HG03565 (cell line): ENCODE data around the gene SMPDL3A.
"Not testable (repeated sequence)": the region's sequence is repeated elsewhere in the genome, so short reads cannot be mapped to it uniquely, and the experiment has no call there.

Experiments used
- ATAC-seq: cut with Tn5 transposase; IDR thresholded peaks from one replicate; pipeline ENCODE4 v1.9.1; 2021; ENCODE audit warnings: mild to moderate bottlenecking, moderate library complexity; ENCODE audit not compliant: unreplicated experiment

SMPDL3A gene, protein sequence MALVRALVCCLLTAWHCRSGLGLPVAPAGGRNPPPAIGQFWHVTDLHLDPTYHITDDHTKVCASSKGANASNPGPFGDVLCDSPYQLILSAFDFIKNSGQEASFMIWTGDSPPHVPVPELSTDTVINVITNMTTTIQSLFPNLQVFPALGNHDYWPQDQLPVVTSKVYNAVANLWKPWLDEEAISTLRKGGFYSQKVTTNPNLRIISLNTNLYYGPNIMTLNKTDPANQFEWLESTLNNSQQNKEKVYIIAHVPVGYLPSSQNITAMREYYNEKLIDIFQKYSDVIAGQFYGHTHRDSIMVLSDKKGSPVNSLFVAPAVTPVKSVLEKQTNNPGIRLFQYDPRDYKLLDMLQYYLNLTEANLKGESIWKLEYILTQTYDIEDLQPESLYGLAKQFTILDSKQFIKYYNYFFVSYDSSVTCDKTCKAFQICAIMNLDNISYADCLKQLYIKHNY

DNA sequence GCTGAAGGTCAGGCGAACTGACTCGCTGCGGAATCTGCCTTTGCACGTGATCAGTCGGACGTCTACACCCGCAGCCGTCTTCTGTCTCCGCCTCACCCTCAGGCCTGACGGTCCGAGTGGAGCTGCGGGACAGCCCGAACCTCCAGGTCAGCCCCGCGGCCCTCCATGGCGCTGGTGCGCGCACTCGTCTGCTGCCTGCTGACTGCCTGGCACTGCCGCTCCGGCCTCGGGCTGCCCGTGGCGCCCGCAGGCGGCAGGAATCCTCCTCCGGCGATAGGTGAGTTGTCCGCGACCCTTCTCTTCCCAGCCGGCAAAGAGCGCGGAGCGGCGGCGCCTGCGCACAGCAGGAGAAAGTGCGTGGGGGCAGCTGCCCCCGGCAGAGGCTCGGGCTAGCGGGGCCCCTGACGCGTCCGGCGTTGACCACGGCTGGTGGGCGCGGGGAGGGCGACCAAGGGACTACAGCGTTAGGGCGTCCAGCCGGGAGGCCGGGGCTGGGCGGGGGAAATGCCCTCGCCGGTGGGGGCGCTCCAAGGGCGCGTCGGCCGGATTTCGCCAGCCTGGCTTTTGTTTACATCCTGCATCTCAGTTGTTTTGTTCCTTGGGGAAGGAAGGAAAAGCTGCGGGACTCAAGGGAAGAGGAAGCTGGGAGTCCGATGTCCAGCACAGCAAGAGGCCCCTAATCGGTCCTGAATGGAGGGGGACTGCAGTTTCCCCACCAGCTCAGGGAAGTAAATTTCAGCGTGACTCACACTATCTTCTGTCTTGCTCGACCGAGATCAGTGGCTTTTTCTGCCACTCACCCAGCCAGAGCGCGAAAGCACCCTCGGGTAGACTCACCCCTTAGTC is at the start of gene SMPDL3A:
Gene SMPDL3A (plus strand): TSS at position 77 of the 846 bp plus-strand sequence. CDS start 89 bp downstream, at position 166.
- ATAC-seq = peak; percentile 42

- no peak for ATAC-seq
Measured at GRCh38 chr6:122740091-122740490, 49.0 kb upstream of the SMPDL3A start.

DNA sequence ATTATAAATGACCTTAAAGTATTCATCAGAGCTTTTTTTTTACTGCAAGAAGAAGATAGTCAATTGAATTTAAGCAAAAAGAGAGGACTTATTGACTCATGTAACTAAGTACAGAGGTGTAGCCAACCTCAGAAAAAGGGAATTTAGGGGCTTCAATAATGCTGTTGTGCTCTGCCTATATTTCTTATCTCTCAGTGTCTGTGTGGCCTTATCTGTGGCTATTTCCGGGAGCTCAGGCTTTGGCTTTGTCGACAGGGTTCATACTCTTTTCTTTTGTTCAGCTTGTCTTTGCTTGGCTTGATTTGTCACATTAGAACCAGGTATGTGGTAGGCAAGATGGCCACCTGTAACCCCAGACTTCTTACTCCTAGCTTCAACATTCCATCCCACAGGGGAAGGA is 48.1 kb upstream of the SMPDL3A start:
- no peak for ATAC-seq

DNA sequence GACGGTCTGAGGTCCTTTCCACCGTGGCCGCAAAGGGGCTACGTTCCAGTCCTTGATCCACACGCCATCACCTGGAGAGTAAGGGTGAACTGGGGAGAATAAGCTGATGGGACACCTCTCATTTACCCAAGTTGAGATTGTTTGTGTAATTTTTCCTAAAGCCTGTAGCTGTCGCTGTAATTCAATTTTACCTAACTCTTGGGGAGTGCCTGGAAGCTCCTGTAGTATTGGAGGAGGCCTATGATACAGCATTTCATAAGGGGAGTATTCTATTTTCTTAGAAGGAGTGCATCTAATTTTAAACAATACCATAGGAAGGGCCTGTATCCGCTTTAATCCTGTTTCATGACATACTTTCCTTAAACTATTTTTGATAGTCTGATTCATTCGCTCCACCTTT is 44.8 kb upstream of the SMPDL3A start:
- not testable (repeated sequence) for ATAC-seq

DNA sequence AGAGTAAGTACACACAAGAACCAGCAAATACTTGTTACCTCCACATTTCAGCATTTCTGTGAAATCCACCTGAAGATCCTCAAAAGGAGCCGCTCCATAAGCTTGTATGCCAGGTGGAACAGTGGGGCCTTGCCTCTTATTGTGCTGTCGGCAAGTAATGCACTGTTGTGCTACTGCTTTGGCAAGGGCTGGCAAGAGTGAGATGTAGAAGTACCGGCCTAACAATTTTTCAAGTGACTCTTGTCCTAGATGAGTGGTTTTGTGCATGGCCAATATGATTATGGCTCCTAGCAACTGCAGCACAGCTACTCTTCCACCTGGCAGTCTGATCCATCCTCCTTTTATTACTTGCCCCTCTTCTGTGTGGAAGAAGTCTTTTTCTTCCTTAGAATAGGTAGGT is 44.2 kb upstream of the SMPDL3A start:
- ATAC-seq = not testable (repeated sequence)

DNA sequence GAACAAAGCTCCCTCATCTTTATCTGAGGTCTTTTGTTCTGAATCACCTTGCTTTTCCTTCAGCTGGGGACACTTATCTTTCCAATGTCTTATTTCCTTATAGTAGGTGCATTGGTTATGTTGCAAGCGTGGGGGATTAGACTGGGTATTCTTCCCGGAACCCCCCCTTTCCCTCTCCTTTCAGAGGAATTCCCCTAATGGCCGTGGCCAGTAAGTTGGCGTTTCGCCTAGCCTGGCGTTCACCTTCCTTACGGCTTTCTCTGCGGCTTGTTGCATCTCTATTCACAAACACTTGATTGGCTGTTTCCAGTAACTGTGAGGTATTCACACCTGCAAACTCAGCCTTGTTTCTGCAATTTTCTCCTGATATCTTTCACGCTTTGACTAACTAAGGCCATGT is 42.4 kb upstream of the SMPDL3A start:
- ATAC-seq = no peak

- ATAC-seq = no peak
Measured at GRCh38 chr6:122747573-122747972, 41.5 kb upstream of the SMPDL3A start.

GRCh38 chr6:122748945-122749344 is 40.1 kb upstream of the SMPDL3A start:
- not testable (repeated sequence) for ATAC-seq

- no peak for ATAC-seq
Measured at GRCh38 chr6:122749451-122750050, 39.5 kb upstream of the SMPDL3A start.

DNA sequence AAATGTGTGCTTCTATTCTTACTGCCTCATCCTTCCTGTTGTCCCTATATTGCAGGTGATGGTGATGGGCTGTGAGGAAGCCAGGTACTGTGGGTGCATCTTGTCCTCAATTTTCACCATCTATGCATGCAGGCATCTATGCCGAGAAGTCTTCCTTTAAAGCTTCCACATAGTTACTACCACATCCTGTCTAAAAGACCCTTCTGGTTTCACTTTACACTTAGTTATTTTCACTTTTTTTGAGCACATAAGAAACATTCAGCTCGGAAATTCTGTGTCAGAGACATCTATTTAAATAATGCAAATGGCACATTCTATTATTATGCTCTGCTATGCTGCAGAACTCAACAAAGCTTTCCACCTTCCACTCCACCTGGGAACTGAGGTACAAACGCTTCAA is 37.7 kb upstream of the SMPDL3A start:
- peak; percentile 88 for ATAC-seq

DNA sequence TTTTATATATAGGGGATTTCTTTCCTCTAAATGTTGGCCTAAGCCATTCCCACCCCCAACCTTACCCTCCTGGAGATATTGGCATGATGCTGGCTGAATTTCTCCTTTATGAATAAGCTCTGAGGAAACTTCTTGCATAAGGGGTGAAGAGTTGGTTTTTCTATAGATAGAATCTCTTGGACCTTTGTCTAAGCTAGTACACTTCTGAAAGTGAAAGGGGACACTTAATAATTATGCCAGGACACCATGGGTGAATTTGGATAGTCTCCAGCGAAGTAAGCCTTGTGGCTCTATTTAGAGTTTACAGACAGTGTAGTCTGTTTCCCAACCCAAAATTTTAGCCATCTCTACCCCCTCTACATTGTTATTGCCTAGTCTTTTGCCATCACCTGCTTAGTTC is 36.6 kb upstream of the SMPDL3A start:
- peak; percentile 24 for ATAC-seq

DNA sequence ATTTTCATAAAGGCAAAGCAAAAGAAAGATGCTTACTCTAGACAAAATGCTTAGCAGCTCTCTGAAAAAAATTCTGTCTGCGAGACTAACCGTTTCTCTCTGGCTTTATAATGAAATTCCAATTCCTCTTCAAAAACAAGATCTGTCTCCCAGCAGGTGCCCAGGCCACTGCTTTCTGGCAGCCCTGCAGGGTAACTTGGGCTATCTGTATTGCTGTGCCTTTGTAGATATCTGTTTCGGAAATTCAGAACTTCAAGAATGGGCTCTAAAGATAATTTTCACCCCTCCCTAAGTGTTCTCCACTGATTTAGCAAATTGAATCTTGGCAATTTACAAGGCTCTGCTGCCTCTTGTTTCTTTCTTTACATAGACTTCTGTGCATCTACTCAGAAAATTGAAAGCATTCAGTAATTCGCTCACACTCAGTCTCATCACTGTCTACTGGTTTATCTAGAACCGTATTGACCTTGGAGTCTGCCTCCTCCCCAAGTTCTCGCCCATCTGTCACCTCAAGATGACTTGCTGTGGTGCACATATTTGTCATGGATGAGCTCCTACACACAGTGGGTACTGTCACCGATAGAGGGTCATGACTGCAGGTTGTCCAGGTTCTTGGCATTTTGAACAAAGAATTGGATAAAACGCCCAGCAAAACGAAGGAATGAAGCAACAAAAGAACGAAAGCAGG is 35.9 kb upstream of the SMPDL3A start:
- ATAC-seq = no peak

DNA sequence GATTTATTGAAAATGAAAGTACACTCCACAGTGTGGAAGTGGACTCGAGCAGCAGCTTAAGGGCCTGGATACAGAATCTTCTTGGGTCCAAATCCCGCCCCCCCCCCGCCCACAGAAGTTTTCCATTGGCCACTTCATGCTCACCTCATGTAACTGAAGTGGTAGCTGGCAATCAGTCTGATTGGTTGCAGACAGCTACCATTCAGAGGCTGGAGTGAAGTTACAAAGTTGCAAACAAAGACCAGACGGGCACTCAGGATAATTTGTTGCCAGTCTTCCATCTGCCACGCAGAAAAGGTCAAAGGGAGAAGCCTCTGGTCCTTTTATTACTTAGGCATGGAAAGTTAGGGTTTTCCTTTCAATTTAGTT is 35.4 kb upstream of the SMPDL3A start:
- no peak for ATAC-seq

- ATAC-seq = no peak
Measured at GRCh38 chr6:122754191-122754731, 34.8 kb upstream of the SMPDL3A start.

DNA sequence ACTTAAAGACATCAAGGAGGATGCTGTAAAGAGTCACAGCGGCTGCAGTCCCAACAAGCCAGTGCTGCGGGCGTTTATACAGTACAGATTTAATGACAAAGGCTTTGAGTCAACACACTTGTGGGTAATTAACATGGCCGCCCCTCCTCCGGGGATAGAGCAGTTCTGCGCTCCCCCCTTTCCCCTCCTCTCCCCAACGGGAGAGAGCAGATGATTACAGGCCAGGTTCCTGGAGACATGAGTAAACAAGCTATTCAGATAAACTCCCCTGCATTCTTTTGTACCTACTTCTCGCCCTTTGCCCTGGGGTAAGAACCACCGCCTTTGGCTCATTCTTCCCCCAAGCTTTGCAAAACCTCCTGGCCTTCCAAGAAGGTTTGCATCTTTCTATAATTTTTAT is 33.2 kb upstream of the SMPDL3A start:
- ATAC-seq = no peak

DNA sequence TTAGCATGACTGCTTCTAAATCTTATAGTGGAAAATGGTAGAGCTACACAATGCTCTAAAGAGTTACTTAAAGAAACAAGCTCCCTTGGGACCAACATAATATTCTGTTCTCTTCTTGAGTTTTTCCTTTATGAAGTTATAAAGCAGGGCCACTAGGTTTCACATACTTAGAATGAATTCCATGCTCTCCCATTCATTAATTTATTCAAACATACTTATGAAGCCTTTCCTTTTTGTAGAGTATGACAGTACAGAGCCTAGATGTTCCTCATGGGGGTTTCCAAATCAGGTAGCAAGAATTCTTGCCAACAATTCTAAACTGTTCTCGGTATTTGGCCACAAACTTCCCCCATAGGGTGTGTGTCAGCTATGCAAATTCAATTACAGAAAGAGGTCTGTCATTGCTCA is 30.1 kb upstream of the SMPDL3A start:
- peak; percentile 99 for ATAC-seq

DNA sequence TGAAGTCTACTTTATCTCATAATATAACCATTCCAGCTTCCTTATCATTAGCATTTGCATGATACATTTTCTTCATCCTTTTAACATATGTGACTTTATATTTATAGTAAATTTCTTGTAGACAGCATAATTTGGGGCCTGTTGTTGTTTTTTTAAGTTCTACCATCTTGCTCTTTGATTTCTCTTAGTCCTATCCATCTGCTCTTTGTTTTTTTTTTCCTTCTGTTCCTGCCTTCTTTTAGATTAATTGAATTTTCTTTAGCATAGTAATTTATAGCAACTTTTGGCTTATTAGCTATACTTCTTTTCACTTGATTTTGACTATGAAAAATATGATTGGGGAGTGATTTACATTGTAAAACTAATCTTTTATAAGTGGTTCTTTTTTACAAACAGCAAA is 28.7 kb upstream of the SMPDL3A start:
- no peak for ATAC-seq

- ATAC-seq = no peak
Measured at GRCh38 chr6:122766256-122766655, 22.8 kb upstream of the SMPDL3A start.

GRCh38 chr6:122770835-122771601 is 18.0 kb upstream of the SMPDL3A start:
- ATAC-seq = no peak
